Lower leg skin (tissue), 4 donors: ENCODE data around the gene AKT3. TPM values are rescaled to one million over a fixed set of nuclear protein-coding genes. Genes with fewer than 3 reads are reported as not detected.

Experiments
- DNase-seq, 2 donors: peaks; one replicate each; pipeline ENCODE4 v3.0.0-alpha.2; 2019; ENCODE audit warnings: low spot score in 2 of 2
- H3K4me3 ChIP-seq: fragments of 200-600 bp; sonication (generic); 2 replicates; pipeline ENCODE4 v1.5.1; 2017; ENCODE audit warnings: mild to moderate bottlenecking, low read depth; ENCODE audit not compliant: poor library complexity, severe bottlenecking
- CTCF ChIP-seq, 3 donors: fragments of 450-650 bp; IDR thresholded peaks; one replicate each; pipeline ENCODE4 v1.5.1; 2016; ENCODE audit warnings: antibody characterized with exemption in 3 of 3, mild to moderate bottlenecking in 3 of 3, moderate library complexity in 2 of 3
- POLR2A ChIP-seq, 2 donors: fragments of 450-650 bp; IDR thresholded peaks; one replicate each; pipeline ENCODE4 v1.6.1; 2016 to 2017; ENCODE audit warnings: antibody characterized with exemption in 2 of 2, mild to moderate bottlenecking in 1 of 2, moderate library complexity in 1 of 2
- WGBS, 2 donors: methylation state at CpG; one replicate each; pipeline ENCODE4 v1.1.5; 2018; 5-methylcytosine and 5-hydroxymethylcytosine counted together
- intact Hi-C: fragments of 100-400 bp; cut with DNase I; formaldehyde crosslinking; loops from one replicate; pipeline ENCODE4 v1.15.0; 2023; ENCODE audit warnings: low total_unique reads
- total RNA-seq, 4 donors: library from RNA; depleted of rRNA; stranded (reverse); fragments of >200 nt; gene quantifications; one replicate each; pipeline ENCODE4 v1.1.0, GENCODE V29; 2016

AKT3 gene
- total RNA-seq, 4 donors from 2014 or later: 7.8 to 16.3 (median 10.4) TPM

- intact Hi-C loops: no loop called here
- DNase-seq: no peak
- H3K4me3 ChIP-seq: no peak overlapping the region
- no peak for TF ChIP-seq CTCF (IDR thresholded peaks at IDR 0.05)
- no peak for TF ChIP-seq POLR2A (IDR thresholded peaks at IDR 0.05)
- WGBS, 2 donors: 73 to 92% methylated on average over 1 of the region's 1 CpG
These were observed 291.5 kb downstream of the AKT3 start for GRCh38 chr1:243558576-243558975.

GRCh38 chr1:243557866-243558265 is 292.2 kb downstream of the AKT3 start:
- intact Hi-C loops: no loop called here
- DNase-seq: no peak
- no peak overlapping the region for H3K4me3 ChIP-seq
- TF ChIP-seq POLR2A (IDR thresholded peaks at IDR 0.05) (no peak), CTCF (IDR thresholded peaks at IDR 0.05) (no peak)

- H3K4me3 ChIP-seq: no peak overlapping the region
- no peak for DNase-seq
- TF ChIP-seq CTCF (IDR thresholded peaks at IDR 0.05): no peak
- no peak for TF ChIP-seq POLR2A (IDR thresholded peaks at IDR 0.05)
- intact Hi-C loops: no loop called here
- 86 to 88% methylated on average over 4 of the region's 4 CpGs for WGBS, 2 donors
These were observed 295.4 kb downstream of the AKT3 start for GRCh38 chr1:243554686-243555085.

GRCh38 chr1:243553090-243553489 is 297.0 kb downstream of the AKT3 start:
- DNase-seq: no peak
- 68 to 71% methylated on average over 2 of the region's 2 CpGs for WGBS, 2 donors
- TF ChIP-seq POLR2A (IDR thresholded peaks at IDR 0.05) (no peak), CTCF (IDR thresholded peaks at IDR 0.05) (no peak)
- no peak overlapping the region for H3K4me3 ChIP-seq
- intact Hi-C loops: no loop called here

- no peak for DNase-seq
- no peak for TF ChIP-seq POLR2A (IDR thresholded peaks at IDR 0.05)
- TF ChIP-seq CTCF (IDR thresholded peaks at IDR 0.05): no peak
- no peak overlapping the region for H3K4me3 ChIP-seq
- intact Hi-C loops: no loop called here
- 92 to 94% methylated on average over 6 of the region's 6 CpGs for WGBS, 2 donors
These were observed 299.8 kb downstream of the AKT3 start for GRCh38 chr1:243550276-243550675.

GRCh38 chr1:243549791-243550190 is 300.3 kb downstream of the AKT3 start:
- TF ChIP-seq CTCF (IDR thresholded peaks at IDR 0.05) (no peak), POLR2A (IDR thresholded peaks at IDR 0.05) (no peak)
- DNase-seq: no peak
- intact Hi-C loops: no loop called here
- no peak overlapping the region for H3K4me3 ChIP-seq
